SH-SY5Y (cell line): ENCODE data around the gene SLC4A7.

Experiments
- GATA2 ChIP-seq: IDR thresholded peaks from 2 replicates; pipeline ENCODE4 v1.6.1; 2011; ENCODE audit warnings: mild to moderate bottlenecking, low read depth, low read length
- GATA3 ChIP-seq: IDR thresholded peaks from 2 replicates; pipeline ENCODE4 v1.6.1; 2011; ENCODE audit warnings: low read depth, mild to moderate bottlenecking, low read length, moderate library complexity

- no peak for TF ChIP-seq GATA3
- TF ChIP-seq GATA2 = no peak
Observed at GRCh38 chr3:27507515-27508266, 23.5 kb upstream of the SLC4A7 start.
